K562 (cell line): ENCODE measurements around the gene SCT. TPM values are rescaled to one million over a fixed set of nuclear protein-coding genes. Genes with fewer than 3 reads are reported as not detected.
A peak's percentile ranks its signal among the peaks of the same experiment; 100 is the strongest.

ENCODE experiments used
- ATAC-seq: fragments of 200-7000 bp; cut with Tn5 transposase; 3 replicates; pipeline ENCODE4 v1.9.1; 2020; ENCODE audit warnings: moderate library complexity
- BruUV-seq: library from RNA; stranded (reverse); fragments of 400-500 nt; replicated peaks from 2 replicates; lab custom pipeline; 2021; lab: Mats Ljungman, UMichigan
- CTCF ChIA-PET: fragments of 300-600 bp; formaldehyde crosslinking; extraction: SDS; loops from one replicate; lab custom pipeline; 2021; ENCODE audit warnings: low intra/inter-chr PET ratio; lab: Yijun Ruan, JAX
- POLR2A ChIA-PET: fragments of 300-600, 350-650 bp; sonication (Branson Sonifier 250); formaldehyde crosslinking; extraction: SDS; loops from one replicate; lab custom pipeline; 2021; ENCODE audit warnings: antibody characterized with exemption, inconsistent platforms; lab: Yijun Ruan, JAX
- DNase-seq, 4 experiments: peaks; one replicate each; pipeline versions ENCODE4 v3.0.0 to v3.0.0-alpha.2; 2011 to 2018; ENCODE audit warnings: low spot score in 3 of 4, mixed read lengths in 3 of 4; ENCODE audit errors: extremely low read depth in 1 of 4
- FAIRE-seq: peaks from 2 replicates; lab custom pipeline; 2011; peaks lifted over from hg19 to GRCh38; lab: Jason Lieb, UNC
- H2AFZ ChIP-seq: 2 replicates; pipeline ENCODE4 v1.6.0; 2011; ENCODE audit warnings: low read depth, low read length, control low read depth, inconsistent platforms
- H3K27ac ChIP-seq: fragments of 200-600 bp; 3 replicates; pipeline ENCODE4 v1.8.0; 2011; ENCODE audit warnings: low read depth, mild to moderate bottlenecking, control low read depth, inconsistent platforms, low read length, moderate library complexity, mixed read lengths; ENCODE audit errors: extremely low read depth
- H3K27me3 ChIP-seq, 2 experiments: fragments of 300-600 bp in 1 of 2; 2 replicates in 1 of 2; 3 replicates in 1 of 2; pipeline versions ENCODE4 v1.6.0 to v1.8.0; 2011; ENCODE audit warnings: inconsistent platforms in 2 of 2, low read length in 2 of 2, mild to moderate bottlenecking in 1 of 2, mixed read lengths in 1 of 2, moderate library complexity in 1 of 2; ENCODE audit not compliant: control insufficient read depth in 2 of 2, insufficient read depth in 2 of 2
- H3K36me3 ChIP-seq: fragments of 300-600 bp; 3 replicates; pipeline ENCODE4 v1.8.0; 2011; ENCODE audit warnings: mild to moderate bottlenecking, low read length, inconsistent platforms; ENCODE audit not compliant: control insufficient read depth, insufficient read depth
- H3K4me1 ChIP-seq, 2 experiments: fragments of 200-600 bp in 1 of 2; replicated peaks in 1 of 2; 2 replicates in 1 of 2; 3 replicates in 1 of 2; pipeline versions ENCODE4 v1.5.1 to v1.8.0; 2011; ENCODE audit warnings: inconsistent platforms in 2 of 2, low read length in 2 of 2, mild to moderate bottlenecking in 1 of 2, mixed read lengths in 1 of 2, moderate library complexity in 1 of 2; ENCODE audit not compliant: control insufficient read depth in 2 of 2, insufficient read depth in 2 of 2
- H3K4me2 ChIP-seq: 2 replicates; pipeline ENCODE4 v1.6.1; 2011; ENCODE audit warnings: low read length, control low read depth, inconsistent platforms, mixed read lengths; ENCODE audit not compliant: insufficient read depth
- H3K4me3 ChIP-seq: fragments of 200-600 bp; sonication (generic), shearing (Covaris generic); 2 replicates; pipeline ENCODE4 v1.5.1; 2016; ENCODE audit warnings: control low read depth, inconsistent platforms
- H3K79me2 ChIP-seq: fragments of 200-600 bp; 3 replicates; pipeline ENCODE4 v1.8.0; 2011; ENCODE audit warnings: low read length, inconsistent platforms; ENCODE audit not compliant: control insufficient read depth, insufficient read depth
- H3K9ac ChIP-seq, 2 experiments: 2 replicates each; pipeline versions ENCODE4 v1.6.0 to v1.6.1; 2011; ENCODE audit warnings: low read depth in 2 of 2, low read length in 2 of 2, control low read depth in 1 of 2, inconsistent platforms in 1 of 2, mild to moderate bottlenecking in 1 of 2, mixed read lengths in 1 of 2; ENCODE audit not compliant: insufficient read depth in 1 of 2
- H3K9me1 ChIP-seq: one replicate; pipeline ENCODE4 v1.6.0; 2011; ENCODE audit warnings: inconsistent platforms, mild to moderate bottlenecking, low read length, moderate library complexity; ENCODE audit not compliant: control insufficient read depth, insufficient read depth
- H3K9me3 ChIP-seq: replicated peaks from 2 replicates; pipeline ENCODE4 v1.5.1; 2011; ENCODE audit warnings: low read depth, low read length, inconsistent platforms; ENCODE audit not compliant: control insufficient read depth, insufficient read depth
- H4K20me1 ChIP-seq: replicated peaks from 2 replicates; pipeline ENCODE4 v1.6.1; 2011; ENCODE audit warnings: low read length, inconsistent platforms, mixed read lengths; ENCODE audit not compliant: control insufficient read depth, insufficient read depth
- BMI1 ChIP-seq: fragments of 150-350 bp; IDR thresholded peaks from 2 replicates; pipeline ENCODE4 v1.6.1; 2014; ENCODE audit warnings: low read length
- CC2D1A ChIP-seq: fragments of 450-650 bp; IDR thresholded peaks from 2 replicates; pipeline ENCODE4 v1.6.1; 2017; ENCODE audit warnings: mild to moderate bottlenecking
- E2F5 ChIP-seq: sonication (generic); formaldehyde crosslinking; IDR thresholded peaks from 2 replicates; pipeline ENCODE4 v1.8.0; 2022; ENCODE audit warnings: mild to moderate bottlenecking, missing genetic modification reagents
- EGR1 ChIP-seq: fragments of 450-650 bp; conservative IDR thresholded peaks from 2 replicates; pipeline ENCODE4 v1.6.1; 2017; ENCODE audit warnings: mild to moderate bottlenecking
- HMGN3 ChIP-seq: IDR thresholded peaks from 2 replicates; pipeline ENCODE4 v1.6.1; 2011; ENCODE audit warnings: borderline replicate concordance, low read depth, mild to moderate bottlenecking, mixed read lengths, low read length; ENCODE audit not compliant: insufficient read length; ENCODE audit errors: extremely low read depth
- MCM7 ChIP-seq, 2 experiments: fragments of 450-650 bp; IDR thresholded peaks; 2 replicates each; pipeline ENCODE4 v1.6.1; 2016 to 2018
- PTBP1 ChIP-seq: fragments of 200-400 bp; formaldehyde crosslinking; IDR thresholded peaks from 2 replicates; pipeline ENCODE4 v1.6.1; 2017; ENCODE audit warnings: low read depth, low read length
- RFX5 ChIP-seq: IDR thresholded peaks from 2 replicates; pipeline ENCODE4 v1.6.1; 2011; ENCODE audit warnings: low read depth, mild to moderate bottlenecking, improper control_type of control experiment, low read length
- SMARCA4 ChIP-seq: fragments of 450-650 bp; IDR thresholded peaks from 2 replicates; pipeline ENCODE4 v1.6.1; 2016
- VEZF1 ChIP-seq: fragments of 200-800 bp; sonication (Bioruptor generic); IDR thresholded peaks from 2 replicates; pipeline ENCODE4 v1.6.1; 2017; ENCODE audit warnings: missing genetic modification characterization, missing compliant biosample characterization
- ZNF561 ChIP-seq: fragments of 450-650 bp; formaldehyde crosslinking; conservative IDR thresholded peaks from 2 replicates; pipeline ENCODE4 v1.4.0; 2020; ENCODE audit warnings: mild to moderate bottlenecking, moderate library complexity
- ZNF655 ChIP-seq: fragments of 250-450 bp; sonication (Bioruptor Pico); IDR thresholded peaks from 2 replicates; pipeline ENCODE4 v1.5.0; 2021
- ZNF778 ChIP-seq: fragments of 450-650 bp; formaldehyde crosslinking; IDR thresholded peaks from 2 replicates; pipeline ENCODE4 v1.4.0; 2020; ENCODE audit warnings: mild to moderate bottlenecking, moderate library complexity
- WGBS: fragments of 100-300 bp; shearing (Covaris generic); methylation state at CpG from one replicate; pipeline ENCODE4 v1.1.6; 2016; ENCODE audit warnings: low coverage, mixed read lengths; ENCODE audit not compliant: insufficient coverage; ENCODE audit errors: missing lambda C conversion rate; 5-methylcytosine and 5-hydroxymethylcytosine counted together
- in situ Hi-C: fragments of 300-500 bp; cut with MboI; formaldehyde crosslinking; loops from 4 replicates; pipeline ENCODE4 v1.15.0; 2018; ENCODE audit warnings: inconsistent platforms, mixed read lengths
- intact Hi-C: fragments of 100-400 bp; cut with micrococcal nuclease; formaldehyde crosslinking; loops from 2 replicates; pipeline ENCODE4 v1.14.2; 2022
- polyA plus RNA-seq, 8 experiments: library from polyadenylated mRNA; depleted of rRNA in 4 of 8; stranded (reverse) in 5 of 8; unstranded in 3 of 8; fragments of >200 nt; fragmentation: Nextera tagmentation in 2 of 8; fragmentation: Illumina TruSeq in 1 of 8; extraction: Ambion mirVana in 2 of 8; extraction: Trizol in 1 of 8; gene quantifications; 2 replicates each; pipeline versions ENCODE4 v1.2.1 to v1.2.3, GENCODE V29; 2011 to 2014; ENCODE audit warnings: inconsistent platforms in 1 of 8, missing spikeins in 1 of 8
- total RNA-seq, 7 experiments: library from RNA; depleted of rRNA in 6 of 7; stranded (reverse); fragments of >200 nt in 6 of 7; fragmentation: Illumina TruSeq in 2 of 7; extraction: Trizol in 2 of 7; gene quantifications; 2 replicates each; pipeline versions ENCODE4 v1.2.1 to v1.2.3, GENCODE V29; 2011 to 2021; ENCODE audit warnings: low replicate concordance in 1 of 7

Gene SCT
- total and polyA plus RNA-seq, 9 of the 15 experiments (the other 6 are each of a cell fraction or from before 2014, with no cell fraction given) = not detected

GRCh38 chr11:659532-660085, 32.6 kb upstream of the SCT start:
- in situ Hi-C loops = no loop called here

More at GRCh38 chr11:659532-660085, 32.6 kb upstream of the SCT start:
- DNase-seq (peak in 1 of 4 experiments; percentile 9), ATAC-seq (no peak), FAIRE-seq (no peak)
- Histone ChIP-seq H3K9ac (no peak overlapping the region), H2AFZ (no peak overlapping the region), H3K9me3 (no peaks in the 10 kb centered on the region), H3K79me2 (peaks cover 11% of the 10 kb centered on the region; the same call in 1 of the 3 replicates), H3K36me3 (peaks cover 87% of the 10 kb centered on the region; the same call in 2 of the 3 replicates), H3K4me3 (no peak overlapping the region), H3K9me1 (no peaks in the 10 kb centered on the region), H3K4me2 (no peak overlapping the region), H3K27me3 (no peaks in the 10 kb centered on the region), H4K20me1 (no peaks in the 10 kb centered on the region), H3K4me1 (peaks cover 0 to 29% of the 10 kb centered on the region in 2 experiments; a peak in 2 of 5 replicates), H3K27ac (no peak overlapping the region)
- intact Hi-C loops = no loop called here
- BruUV-seq = no TSS peak
- CTCF ChIA-PET = no interaction called here
- TF ChIP-seq ZNF655 (CRISPR knock-in tag) = no peak
- no peak for TF ChIP-seq SMARCA4
- no peak for TF ChIP-seq BMI1
- no peak for TF ChIP-seq E2F5 (CRISPR knock-in tag)
- TF ChIP-seq EGR1 = no peak
- no peak for TF ChIP-seq PTBP1
- TF ChIP-seq CC2D1A = no peak
- TF ChIP-seq MCM7 (IDR thresholded peaks at IDR 0.05) = no peak
- TF ChIP-seq HMGN3 = no peak
- TF ChIP-seq ZNF561 = no peak
- TF ChIP-seq VEZF1 = no peak
- no peak for TF ChIP-seq RFX5
- no peak for TF ChIP-seq ZNF778 (CRISPR knock-in tag)
- POLR2A ChIA-PET = interaction anchor here (0.7 to 1.2 kb wide), 2 partner anchors 36 to 48 kb away, joined by 3 to 4 read pairs; partner anchors contain the start of genes DEAF1 and TMEM80
- WGBS = 89% methylated on average over 16 of the region's 16 CpGs
